T-cell (primary cell): ENCODE measurements around the gene SOBP. TPM values are rescaled to one million over a fixed set of nuclear protein-coding genes. Genes with fewer than 3 reads are reported as not detected.
A peak's percentile ranks its signal among the peaks of the same experiment; 100 is the strongest.

Experiments used
- ATAC-seq, 4 experiments: fragments of 200-7000 bp in 3 of 4; fragments of 150-1000 bp in 1 of 4; cut with Tn5 transposase; replicated peaks in 1 of 4; 1 replicate in 3 of 4; 2 replicates in 1 of 4; pipeline ENCODE4 v1.10.0; 2021; ENCODE audit warnings: moderate library complexity in 3 of 4, mild to moderate bottlenecking in 2 of 4, moderate number of reproducible peaks in 1 of 4
- CTCF ChIA-PET, 2 donors: fragments of 300-600 bp; sonication (Branson Sonifier 250); formaldehyde crosslinking; loops; one replicate each; lab custom pipeline; 2022; ENCODE audit warnings: antibody characterized with exemption in 2 of 2; lab: Charles Lee
- POLR2A ChIA-PET, 2 donors: fragments of 300-600 bp; sonication (Branson Sonifier 250); formaldehyde crosslinking; loops; one replicate each; lab custom pipeline; 2022; ENCODE audit warnings: antibody characterized with exemption in 2 of 2; lab: Charles Lee
- DNase-seq, 35 experiments: peaks; one replicate each; pipeline versions ENCODE4 v3.0.0 to v3.0.0-alpha.2; 2013 to 2023
- H3K27ac ChIP-seq: one replicate; pipeline ENCODE4 v1.5.1; 2013; ENCODE audit warnings: low read length
- H3K27me3 ChIP-seq, 2 experiments: replicated peaks in 1 of 2; 1 replicate in 1 of 2; 2 replicates in 1 of 2; pipeline versions ENCODE4 v1.6.1 to v1.7.0; 2013; ENCODE audit warnings: low read length in 1 of 2, mixed read lengths in 1 of 2; ENCODE audit not compliant: control insufficient read depth in 2 of 2, insufficient read depth in 2 of 2; ENCODE audit errors: extremely low read depth in 1 of 2
- H3K36me3 ChIP-seq, 2 donors: 1 replicate in 1 of 2; 2 replicates in 1 of 2; pipeline versions ENCODE4 v1.6.1 to v1.7.0; 2013; ENCODE audit warnings: low read length in 1 of 2; ENCODE audit not compliant: control insufficient read depth in 2 of 2, insufficient read depth in 1 of 2; ENCODE audit errors: extremely low read depth in 1 of 2
- H3K4me1 ChIP-seq, 2 experiments: 1 replicate in 1 of 2; 2 replicates in 1 of 2; pipeline versions ENCODE4 v1.6.1 to v1.7.0; 2013; ENCODE audit warnings: low read length in 2 of 2, mixed read lengths in 1 of 2; ENCODE audit not compliant: insufficient read depth in 2 of 2, control insufficient read depth in 1 of 2; ENCODE audit errors: extremely low read depth in 1 of 2
- H3K4me3 ChIP-seq, 2 donors: 1 replicate in 1 of 2; 2 replicates in 1 of 2; pipeline versions ENCODE4 v1.5.1 to v1.7.0; 2013; ENCODE audit warnings: mild to moderate bottlenecking in 2 of 2, low read length in 1 of 2, moderate library complexity in 1 of 2; ENCODE audit not compliant: control insufficient read depth in 1 of 2; ENCODE audit errors: extremely low read depth in 1 of 2
- H3K9me3 ChIP-seq: 2 replicates; pipeline ENCODE4 v1.7.0; 2013
- H3K27ac Mint-ChIP-seq, 2 donors: one replicate each; pipeline ENCODE4 v1.8.0; 2020 to 2021; ENCODE audit warnings: mild to moderate bottlenecking in 2 of 2, mixed read lengths in 2 of 2
- H3K27me3 Mint-ChIP-seq, 2 donors: one replicate each; pipeline ENCODE4 v1.8.0; 2021 to 2022; ENCODE audit warnings: mixed read lengths in 2 of 2
- H3K36me3 Mint-ChIP-seq: one replicate; pipeline ENCODE4 v1.8.0; 2021; ENCODE audit warnings: mixed read lengths
- H3K4me1 Mint-ChIP-seq, 3 donors: one replicate each; pipeline ENCODE4 v1.8.0; 2020 to 2022; ENCODE audit warnings: mixed read lengths in 3 of 3, mild to moderate bottlenecking in 1 of 3
- H3K4me3 Mint-ChIP-seq, 3 donors: one replicate each; pipeline ENCODE4 v1.8.0; 2020 to 2022; ENCODE audit warnings: mild to moderate bottlenecking in 3 of 3, mixed read lengths in 3 of 3, moderate library complexity in 3 of 3
- H3K9me3 Mint-ChIP-seq, 3 donors: one replicate each; pipeline ENCODE4 v1.8.0; 2020 to 2022; ENCODE audit warnings: mixed read lengths in 3 of 3
- WGBS: methylation state at CpG from one replicate; pipeline ENCODE4 v1.1.5; 2013; ENCODE audit warnings: missing lambda C conversion rate; ENCODE audit not compliant: insufficient coverage; 5-methylcytosine and 5-hydroxymethylcytosine counted together
- total RNA-seq, 35 experiments: library from RNA in 6 of 35; stranded (reverse) in 6 of 35; fragments of 120-200 nt in 1 of 35; gene quantifications; one replicate each; pipeline versions ENCODE4 v1.2.1 to v1.2.4 and lab custom pipeline; 2013 to 2026

Gene SOBP
- total RNA-seq, 5 donors from 2014 or later (not counting 1 experiment from before 2014, with no cell fraction given) = 0.30 to 0.95 (median 0.46) TPM

GRCh38 chr6:107674995-107675738 is 185.2 kb downstream of the SOBP start:
- ChIA-PET POLR2A (interaction anchor here in 1 of 2 donors (0.6 kb wide), 1 partner anchor 35 kb away, joined by 4 read pairs; no protein-coding TSS in a partner anchor), CTCF (interaction anchor here (0.6 to 3.0 kb wide), 15 partner anchors 9 to 451 kb away, joined by 3 to 15 read pairs (median 4); no protein-coding TSS in a partner anchor)
- Mint-ChIP-seq H3K27ac (peak overlapping the region; percentile 79 to 87), H3K27me3 (no peaks in the 10 kb centered on the region), H3K4me1 (peaks cover 12 to 16% (median 16%) of the 10 kb centered on the region in 3 donors), H3K36me3 (no peaks in the 10 kb centered on the region), H3K9me3 (no peaks in the 10 kb centered on the region), H3K4me3 (peak overlapping the region; percentile 51 to 66 (median 65))
- Histone ChIP-seq H3K4me3 (peak overlapping the region; percentile 11 to 41), H3K27me3 (no peaks in the 10 kb centered on the region), H3K36me3 (no peaks in the 10 kb centered on the region), H3K9me3 (no peaks in the 10 kb centered on the region), H3K27ac (peak overlapping the region; percentile 62), H3K4me1 (peaks cover 3 to 21% of the 10 kb centered on the region in 2 experiments)
- ATAC-seq = peak; percentile 96 to 98 (median 97)
- 9% methylated on average over 11 of the region's 15 CpGs for WGBS
- DNase-seq = peak; percentile 72 to 93 (median 85)

DNA sequence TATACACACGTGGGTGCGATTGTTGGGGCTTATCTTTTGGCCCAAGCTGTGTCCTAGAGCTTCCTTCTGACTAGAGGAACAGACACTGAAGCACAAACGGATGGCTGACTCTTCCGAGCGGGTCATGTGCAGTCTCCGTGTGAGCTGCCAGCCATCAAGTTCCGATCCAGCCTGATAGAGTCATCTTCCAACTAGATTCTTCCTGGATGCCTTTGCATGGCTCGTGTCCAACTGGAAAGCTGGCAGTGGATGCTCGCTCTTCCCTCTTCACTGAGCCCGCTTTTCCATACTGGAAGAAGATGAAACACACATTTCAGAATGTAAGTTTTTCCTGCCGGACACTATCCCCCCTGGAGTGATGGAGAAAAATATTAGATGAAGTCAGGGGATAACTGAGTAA is 186.1 kb downstream of the SOBP start:
- H3K27me3 ChIP-seq = no peaks in the 10 kb centered on the region
- Mint-ChIP-seq H3K4me3 (no peak overlapping the region), H3K27ac (no peak overlapping the region), H3K9me3 (no peaks in the 10 kb centered on the region), H3K4me1 (peaks cover 6 to 10% (median 10%) of the 10 kb centered on the region in 3 donors), H3K36me3 (no peaks in the 10 kb centered on the region), H3K27me3 (no peaks in the 10 kb centered on the region)
- POLR2A ChIA-PET = interaction anchor here in 1 of 2 donors (0.6 kb wide), 1 partner anchor 169 kb away, joined by 3 read pairs; no protein-coding TSS in a partner anchor
- H3K9me3 ChIP-seq = no peaks in the 10 kb centered on the region
- ATAC-seq (no peak), DNase-seq (no peak)
- H3K36me3 ChIP-seq = no peaks in the 10 kb centered on the region
- peaks cover 3 to 12% of the 10 kb centered on the region in 2 experiments for H3K4me1 ChIP-seq
- no peak overlapping the region for H3K27ac ChIP-seq
- CTCF ChIA-PET = interaction anchor here (0.6 to 3.0 kb wide), 9 partner anchors 10 to 452 kb away, joined by 3 to 15 read pairs (median 4); no protein-coding TSS in a partner anchor
- 85% methylated on average over 9 of the region's 11 CpGs for WGBS
- no peak overlapping the region for H3K4me3 ChIP-seq

DNA sequence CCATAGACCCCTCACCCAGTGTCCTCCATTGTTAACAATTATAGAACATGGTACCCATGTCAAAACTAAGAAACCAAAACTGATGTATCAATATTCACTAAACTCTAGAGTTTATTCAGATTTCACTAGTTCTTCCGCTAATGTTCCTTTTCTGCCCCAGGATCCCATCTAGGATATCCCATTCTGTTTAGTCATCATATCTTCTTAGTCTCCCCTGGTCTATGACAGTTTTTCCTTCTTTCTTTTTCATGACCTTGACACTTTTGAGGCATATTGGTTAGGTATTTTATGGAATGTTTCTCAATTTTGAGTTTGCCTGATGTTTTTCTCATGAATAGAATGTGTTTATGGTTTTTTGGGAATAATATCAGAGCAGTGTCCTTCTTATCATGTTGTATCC is 187.5 kb downstream of the SOBP start:
- Mint-ChIP-seq H3K27me3 (no peaks in the 10 kb centered on the region), H3K4me1 (peaks cover 6 to 8% (median 8%) of the 10 kb centered on the region in 3 donors), H3K4me3 (no peak overlapping the region), H3K9me3 (no peaks in the 10 kb centered on the region), H3K27ac (no peak overlapping the region), H3K36me3 (no peaks in the 10 kb centered on the region)
- ATAC-seq (no peak), DNase-seq (no peak)
- ChIA-PET POLR2A (interaction anchor here in 1 of 2 donors (0.7 kb wide), 1 partner anchor 10 kb away, joined by 3 read pairs; no protein-coding TSS in a partner anchor), CTCF (interaction anchor here (0.6 to 2.1 kb wide), 3 partner anchors 171 to 380 kb away, joined by 5 to 10 read pairs (median 7); no protein-coding TSS in a partner anchor)
- H3K36me3 ChIP-seq = no peaks in the 10 kb centered on the region
- H3K4me1 ChIP-seq = peaks cover 3 to 9% of the 10 kb centered on the region in 2 experiments
- H3K4me3 ChIP-seq = no peak overlapping the region
- H3K27ac ChIP-seq = no peak overlapping the region
- no peaks in the 10 kb centered on the region for H3K9me3 ChIP-seq
- H3K27me3 ChIP-seq = no peaks in the 10 kb centered on the region
- WGBS = 100% methylated on average over 1 of the region's 1 CpG

DNA sequence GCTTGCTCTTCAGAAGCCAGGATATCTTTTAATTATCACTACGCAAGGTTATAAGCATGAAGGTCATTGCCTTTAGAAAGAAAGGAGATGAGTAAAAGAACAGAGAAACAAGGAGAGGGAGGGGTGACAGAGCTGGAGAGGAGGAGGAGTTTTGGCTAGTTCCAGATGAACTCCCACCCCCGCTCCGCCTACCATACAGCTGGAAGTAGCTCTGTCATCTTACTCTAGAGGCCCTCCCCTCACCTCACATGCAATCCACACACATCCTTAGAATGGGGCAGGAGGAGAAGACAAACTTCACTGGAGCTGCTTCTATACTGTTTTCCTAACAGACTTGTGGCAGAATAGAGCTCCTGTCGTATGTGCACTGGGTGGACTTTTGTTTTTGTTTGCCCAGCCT is 189.5 kb downstream of the SOBP start:
- H3K27ac Mint-ChIP-seq = no peak overlapping the region
- peaks cover 0 to 6% (median 0%) of the 10 kb centered on the region in 3 donors for H3K9me3 Mint-ChIP-seq
- peaks cover 3 to 9% of the 10 kb centered on the region in 2 experiments for H3K4me1 ChIP-seq
- H3K27me3 Mint-ChIP-seq = no peaks in the 10 kb centered on the region
- H3K9me3 ChIP-seq = no peaks in the 10 kb centered on the region
- DNase-seq = no peak
- WGBS = no CpG with 5 or more reads among the region's 4 CpGs
- no peak overlapping the region for H3K4me3 Mint-ChIP-seq
- no peaks in the 10 kb centered on the region for H3K27me3 ChIP-seq
- no peaks in the 10 kb centered on the region for H3K36me3 ChIP-seq
- ChIA-PET POLR2A (interaction anchor here (0.5 to 0.8 kb wide), 2 partner anchors 19 to 107 kb away, joined by 3 to 6 read pairs; no protein-coding TSS in a partner anchor), CTCF (interaction anchor here (0.5 to 2.4 kb wide), 12 partner anchors 11 to 1939 kb away, joined by 3 to 14 read pairs (median 5); no protein-coding TSS in a partner anchor)
- H3K4me1 Mint-ChIP-seq = peaks cover 6 to 8% (median 8%) of the 10 kb centered on the region in 3 donors
- ATAC-seq = no peak
- H3K4me3 ChIP-seq = no peak overlapping the region
- H3K36me3 Mint-ChIP-seq = no peaks in the 10 kb centered on the region
- H3K27ac ChIP-seq = no peak overlapping the region

DNA sequence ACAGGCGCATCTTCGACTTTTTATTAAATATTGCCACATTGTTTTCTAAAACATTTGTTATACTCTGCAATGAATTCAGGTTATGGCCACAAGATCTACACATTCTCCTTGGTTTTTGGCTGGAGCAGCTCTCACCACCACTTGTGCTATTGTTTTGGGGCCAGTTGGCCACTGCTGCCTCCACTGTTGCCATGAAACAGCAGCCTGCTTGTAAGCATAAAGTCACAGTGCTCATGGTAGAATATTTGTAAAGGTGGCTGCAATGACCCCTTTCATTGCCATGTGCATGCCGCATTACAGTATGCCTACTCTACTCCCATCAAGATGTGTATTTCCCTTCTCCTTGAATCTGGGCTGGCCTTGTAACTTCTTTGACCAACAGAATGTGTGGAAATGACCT is 192.8 kb downstream of the SOBP start:
- ATAC-seq (no peak), DNase-seq (no peak)
- ChIA-PET CTCF (no interaction called here), POLR2A (no interaction called here)
- WGBS = 100% methylated on average over 1 of the region's 3 CpGs
- no peaks in the 10 kb centered on the region for H3K27me3 ChIP-seq
- H3K36me3 ChIP-seq = no peaks in the 10 kb centered on the region
- no peak overlapping the region for H3K27ac ChIP-seq
- no peaks in the 10 kb centered on the region for H3K4me1 Mint-ChIP-seq
- H3K36me3 Mint-ChIP-seq = no peaks in the 10 kb centered on the region
- no peaks in the 10 kb centered on the region for H3K9me3 ChIP-seq
- no peak overlapping the region for H3K27ac Mint-ChIP-seq
- no peak overlapping the region for H3K4me3 ChIP-seq
- peaks cover 0 to 6% (median 0%) of the 10 kb centered on the region in 3 donors for H3K9me3 Mint-ChIP-seq
- H3K4me1 ChIP-seq = no peaks in the 10 kb centered on the region
- H3K27me3 Mint-ChIP-seq = no peaks in the 10 kb centered on the region
- H3K4me3 Mint-ChIP-seq = no peak overlapping the region

DNA sequence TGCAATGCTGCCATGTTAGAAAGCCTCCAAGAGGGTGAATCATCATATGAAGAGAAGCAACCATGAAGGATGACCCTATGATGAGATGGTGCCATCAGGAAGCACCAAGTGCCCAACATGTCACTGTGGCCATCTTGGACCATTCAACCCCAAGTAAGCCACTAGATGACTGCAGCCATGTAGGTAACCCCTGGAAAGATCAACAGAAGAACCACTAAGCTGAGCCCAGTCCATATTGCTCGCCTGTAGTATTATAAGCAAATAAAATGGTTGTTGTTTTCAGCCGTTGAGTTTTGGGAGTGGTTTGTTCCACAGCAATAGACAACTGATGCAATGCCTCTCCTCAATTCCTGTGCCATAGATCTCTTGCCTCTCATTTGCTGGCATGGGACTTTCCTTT is 193.3 kb downstream of the SOBP start:
- Histone ChIP-seq H3K27me3 (no peaks in the 10 kb centered on the region), H3K4me1 (no peaks in the 10 kb centered on the region), H3K36me3 (no peaks in the 10 kb centered on the region), H3K27ac (no peak overlapping the region), H3K9me3 (no peaks in the 10 kb centered on the region), H3K4me3 (no peak overlapping the region)
- no peak overlapping the region for H3K27ac Mint-ChIP-seq
- no peaks in the 10 kb centered on the region for H3K36me3 Mint-ChIP-seq
- no peak for DNase-seq
- 86% methylated on average over 1 of the region's 2 CpGs for WGBS
- no peak overlapping the region for H3K4me3 Mint-ChIP-seq
- CTCF ChIA-PET = no interaction called here
- peaks cover 0 to 6% (median 0%) of the 10 kb centered on the region in 3 donors for H3K9me3 Mint-ChIP-seq
- no peaks in the 10 kb centered on the region for H3K4me1 Mint-ChIP-seq
- no peak for ATAC-seq
- no peaks in the 10 kb centered on the region for H3K27me3 Mint-ChIP-seq
- POLR2A ChIA-PET = no interaction called here
